Fibroblast of pulmonary artery (primary cell): ENCODE results near the gene OPN4.

Source experiments
- DNase-seq: peaks from one replicate; pipeline ENCODE4 v3.0.0-alpha.2; 2010; ENCODE audit warnings: low read depth
- H3K4me3 ChIP-seq: replicated peaks from 2 replicates; pipeline ENCODE4 v1.5.1; 2011; ENCODE audit warnings: low read depth, mild to moderate bottlenecking, control low read depth, low read length, moderate library complexity
- TF ChIP-seq, protein P1 (sequence below): IDR thresholded peaks from 2 replicates; pipeline ENCODE4 v1.5.1; 2011; ENCODE audit warnings: mild to moderate bottlenecking, control low read depth, low read length, inconsistent platforms; ENCODE audit errors: missing control alignments

Gene OPN4

DNA sequence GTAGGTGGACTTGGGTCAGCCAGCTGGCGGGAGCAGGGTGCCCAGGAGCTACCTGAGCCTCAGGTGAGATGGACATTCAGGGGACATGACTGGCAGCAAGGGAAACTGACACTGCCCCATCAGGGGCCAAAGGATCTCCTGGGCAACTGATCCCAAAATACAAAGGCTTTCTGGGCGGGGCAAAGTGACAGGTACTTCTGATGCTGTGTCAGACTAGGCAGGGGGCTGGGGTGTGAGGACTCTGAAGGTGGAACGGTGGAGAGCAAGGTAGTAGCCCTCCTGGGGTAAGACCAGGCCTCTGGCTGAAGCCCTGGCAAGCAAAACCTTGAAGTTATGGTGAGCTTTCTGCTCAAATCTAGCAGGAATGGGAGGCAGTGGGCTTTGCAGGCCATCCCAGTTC is 4.4 kb downstream of the OPN4 start:
- TF ChIP-seq, protein P1, sequence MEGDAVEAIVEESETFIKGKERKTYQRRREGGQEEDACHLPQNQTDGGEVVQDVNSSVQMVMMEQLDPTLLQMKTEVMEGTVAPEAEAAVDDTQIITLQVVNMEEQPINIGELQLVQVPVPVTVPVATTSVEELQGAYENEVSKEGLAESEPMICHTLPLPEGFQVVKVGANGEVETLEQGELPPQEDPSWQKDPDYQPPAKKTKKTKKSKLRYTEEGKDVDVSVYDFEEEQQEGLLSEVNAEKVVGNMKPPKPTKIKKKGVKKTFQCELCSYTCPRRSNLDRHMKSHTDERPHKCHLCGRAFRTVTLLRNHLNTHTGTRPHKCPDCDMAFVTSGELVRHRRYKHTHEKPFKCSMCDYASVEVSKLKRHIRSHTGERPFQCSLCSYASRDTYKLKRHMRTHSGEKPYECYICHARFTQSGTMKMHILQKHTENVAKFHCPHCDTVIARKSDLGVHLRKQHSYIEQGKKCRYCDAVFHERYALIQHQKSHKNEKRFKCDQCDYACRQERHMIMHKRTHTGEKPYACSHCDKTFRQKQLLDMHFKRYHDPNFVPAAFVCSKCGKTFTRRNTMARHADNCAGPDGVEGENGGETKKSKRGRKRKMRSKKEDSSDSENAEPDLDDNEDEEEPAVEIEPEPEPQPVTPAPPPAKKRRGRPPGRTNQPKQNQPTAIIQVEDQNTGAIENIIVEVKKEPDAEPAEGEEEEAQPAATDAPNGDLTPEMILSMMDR: no peak
- DNase-seq: no peak
- no peak overlapping the region for H3K4me3 ChIP-seq

DNA sequence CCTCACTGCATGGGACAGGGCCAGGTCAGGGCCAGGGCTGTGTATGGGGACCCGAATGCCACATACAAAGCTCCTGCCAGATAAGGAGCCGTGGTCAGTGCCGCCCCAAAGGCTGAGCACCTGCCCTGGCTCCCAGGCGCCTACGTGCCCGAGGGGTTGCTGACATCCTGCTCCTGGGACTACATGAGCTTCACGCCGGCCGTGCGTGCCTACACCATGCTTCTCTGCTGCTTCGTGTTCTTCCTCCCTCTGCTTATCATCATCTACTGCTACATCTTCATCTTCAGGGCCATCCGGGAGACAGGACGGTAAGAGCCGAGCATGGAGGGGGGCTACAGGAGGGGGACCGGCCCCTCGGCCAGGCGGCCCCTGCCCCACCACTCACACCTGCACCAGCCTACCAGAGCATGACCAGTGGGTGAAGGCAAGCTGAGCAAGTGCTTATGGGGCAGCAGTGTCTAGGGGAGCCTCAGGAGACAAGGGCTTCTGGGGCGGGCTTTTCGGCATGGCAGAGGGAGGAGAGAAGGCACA is 4.9 kb downstream of the OPN4 start:
- no peak for DNase-seq
- H3K4me3 ChIP-seq: no peak overlapping the region
- TF ChIP-seq, protein P1: no peak

DNA sequence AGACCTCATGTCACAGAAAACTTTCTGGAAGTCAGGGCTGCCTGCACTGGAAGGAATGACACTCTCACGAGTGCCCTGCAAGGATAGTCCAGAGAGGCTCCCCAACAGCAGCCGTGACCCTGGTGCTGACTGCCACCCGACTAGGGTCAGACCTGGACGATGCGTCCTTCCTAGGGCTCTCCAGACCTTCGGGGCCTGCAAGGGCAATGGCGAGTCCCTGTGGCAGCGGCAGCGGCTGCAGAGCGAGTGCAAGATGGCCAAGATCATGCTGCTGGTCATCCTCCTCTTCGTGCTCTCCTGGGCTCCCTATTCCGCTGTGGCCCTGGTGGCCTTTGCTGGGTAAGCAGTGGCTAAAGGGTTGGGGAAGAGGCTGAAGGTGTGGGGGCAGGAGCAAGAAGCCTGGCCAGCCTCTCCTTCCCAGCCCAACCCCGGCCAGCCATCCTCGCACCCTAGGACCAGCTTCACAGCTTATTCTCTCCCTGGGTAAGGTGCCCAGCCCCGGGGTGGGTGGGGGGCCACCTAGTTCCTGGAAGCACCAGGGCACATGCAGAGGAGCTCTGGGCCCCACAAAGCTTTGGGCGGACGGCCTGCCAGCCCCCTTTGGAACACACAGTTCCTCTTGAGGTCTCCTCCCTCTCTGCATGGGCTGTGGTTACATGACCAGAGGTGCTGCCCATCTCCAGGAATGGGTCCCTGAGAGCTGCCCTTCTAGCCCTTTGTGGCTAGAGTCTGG is 5.5 kb downstream of the OPN4 start:
- TF ChIP-seq, protein P1: no peak

DNA sequence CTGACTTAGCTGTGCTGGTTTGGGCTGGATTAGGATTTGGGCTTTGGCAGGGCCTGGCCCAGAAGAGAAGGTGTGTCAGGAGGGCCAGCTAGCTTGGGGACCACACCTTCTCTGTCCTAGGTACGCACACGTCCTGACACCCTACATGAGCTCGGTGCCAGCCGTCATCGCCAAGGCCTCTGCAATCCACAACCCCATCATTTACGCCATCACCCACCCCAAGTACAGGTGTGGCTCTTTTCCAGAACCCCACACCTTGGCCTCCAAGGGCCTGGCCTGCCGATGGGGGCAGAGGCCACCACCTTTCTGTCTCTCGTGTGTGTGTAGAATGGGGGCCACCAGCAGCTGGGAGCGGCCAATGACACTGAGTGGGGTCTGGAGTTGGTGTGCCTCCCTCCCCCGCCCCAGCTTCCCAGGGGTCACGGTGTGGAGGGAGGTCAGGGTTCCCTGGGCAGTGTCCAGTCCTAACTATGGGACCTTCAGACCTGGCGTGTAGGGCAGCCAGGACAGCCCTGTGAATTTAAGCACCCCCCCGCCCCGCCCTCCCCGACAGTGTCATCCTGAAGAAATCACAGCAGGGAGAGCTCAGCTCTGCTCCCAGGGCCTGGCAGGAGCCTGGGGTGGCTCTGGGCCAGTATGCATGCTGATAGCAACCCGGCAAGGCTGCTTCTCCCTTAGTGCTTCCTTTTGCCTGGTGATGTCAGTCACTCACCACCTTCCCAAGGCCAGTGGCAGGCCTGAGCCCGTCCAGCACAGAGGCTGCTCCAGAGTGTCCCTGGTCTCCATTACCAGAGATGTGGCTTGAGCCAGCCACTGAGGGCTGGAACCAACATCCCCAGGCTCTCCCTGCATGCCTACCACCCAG is 7.0 kb downstream of the OPN4 start:
- TF ChIP-seq, protein P1: no peak
- DNase-seq: peak; percentile 49
- H3K4me3 ChIP-seq: no peak overlapping the region

More for the DNA sequence above, 5.5 kb downstream of the OPN4 start:
- DNase-seq: no peak
- H3K4me3 ChIP-seq: no peak overlapping the region

DNA sequence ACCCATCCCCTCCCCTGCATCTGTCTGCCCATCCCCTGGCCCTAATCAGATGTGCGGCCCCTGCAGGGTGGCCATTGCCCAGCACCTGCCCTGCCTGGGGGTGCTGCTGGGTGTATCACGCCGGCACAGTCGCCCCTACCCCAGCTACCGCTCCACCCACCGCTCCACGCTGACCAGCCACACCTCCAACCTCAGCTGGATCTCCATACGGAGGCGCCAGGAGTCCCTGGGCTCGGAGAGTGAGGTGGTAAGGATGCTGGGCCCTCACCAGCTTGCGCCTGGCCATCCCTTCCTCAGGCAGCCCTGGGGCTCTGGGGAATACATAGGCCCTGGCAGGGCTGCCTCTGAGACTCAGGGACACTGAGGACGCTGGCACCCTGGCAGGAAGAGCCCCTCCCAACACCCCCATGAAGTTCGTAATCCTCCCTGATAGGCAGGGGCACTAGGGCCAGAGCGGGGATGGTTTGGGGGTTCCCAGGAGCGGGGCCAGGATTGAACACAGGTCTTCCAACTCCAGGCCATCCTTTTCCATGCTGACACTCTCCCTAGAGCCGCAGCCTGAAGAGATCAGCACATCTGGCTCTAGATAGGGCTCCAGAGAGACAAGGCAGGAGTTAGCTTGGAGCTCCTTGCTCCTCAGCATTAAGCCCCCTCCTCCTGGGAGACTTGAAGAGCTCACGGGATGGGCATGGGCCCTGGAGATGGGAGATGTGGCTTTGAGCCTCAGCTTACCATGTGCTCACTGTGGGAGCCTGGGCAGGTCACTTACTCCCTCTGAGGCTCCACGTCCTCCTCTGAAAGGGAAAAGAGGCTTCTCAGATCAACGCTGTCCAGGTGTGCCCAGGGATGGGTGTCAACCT is 8.1 kb downstream of the OPN4 start:
- no peak for DNase-seq
- no peak overlapping the region for H3K4me3 ChIP-seq
- TF ChIP-seq, protein P1: no peak

DNA sequence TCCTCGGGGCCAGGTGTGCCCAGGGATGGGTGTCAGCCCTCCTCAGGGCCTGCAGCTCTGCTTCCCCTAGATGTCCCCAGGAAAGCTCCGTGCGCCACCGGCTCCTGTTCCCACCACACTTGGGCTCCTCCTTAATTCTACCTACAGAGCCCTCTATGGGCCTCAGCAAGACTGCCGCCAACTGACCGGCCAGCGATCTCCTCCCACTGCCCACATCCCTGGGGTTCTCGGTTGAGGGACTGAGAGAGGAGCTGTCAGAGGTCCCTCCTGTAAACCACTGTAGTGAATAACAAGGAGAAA is 8.6 kb downstream of the OPN4 start:
- no peak for DNase-seq
- TF ChIP-seq, protein P1: no peak
- no peak overlapping the region for H3K4me3 ChIP-seq
